Measurements from ENCODE around the gene UQCRC1.
A peak's percentile ranks its signal among the peaks of the same experiment; 100 is the strongest.
"Not testable (repeated sequence)": the region's sequence is repeated elsewhere in the genome, so short reads cannot be mapped to it uniquely, and the experiment has no call there.

UQCRC1 gene

GRCh38 chr3:48556796-48557626, 52.4 kb downstream of the UQCRC1 start, which contains the start of gene PFKFB4:
PFKFB4 (minus strand) TSS chr3:48556803; CDS start chr3:48556777, 26 bp downstream.
- peak; percentile 95 to 100 (median 99) for DNase-seq

DNA sequence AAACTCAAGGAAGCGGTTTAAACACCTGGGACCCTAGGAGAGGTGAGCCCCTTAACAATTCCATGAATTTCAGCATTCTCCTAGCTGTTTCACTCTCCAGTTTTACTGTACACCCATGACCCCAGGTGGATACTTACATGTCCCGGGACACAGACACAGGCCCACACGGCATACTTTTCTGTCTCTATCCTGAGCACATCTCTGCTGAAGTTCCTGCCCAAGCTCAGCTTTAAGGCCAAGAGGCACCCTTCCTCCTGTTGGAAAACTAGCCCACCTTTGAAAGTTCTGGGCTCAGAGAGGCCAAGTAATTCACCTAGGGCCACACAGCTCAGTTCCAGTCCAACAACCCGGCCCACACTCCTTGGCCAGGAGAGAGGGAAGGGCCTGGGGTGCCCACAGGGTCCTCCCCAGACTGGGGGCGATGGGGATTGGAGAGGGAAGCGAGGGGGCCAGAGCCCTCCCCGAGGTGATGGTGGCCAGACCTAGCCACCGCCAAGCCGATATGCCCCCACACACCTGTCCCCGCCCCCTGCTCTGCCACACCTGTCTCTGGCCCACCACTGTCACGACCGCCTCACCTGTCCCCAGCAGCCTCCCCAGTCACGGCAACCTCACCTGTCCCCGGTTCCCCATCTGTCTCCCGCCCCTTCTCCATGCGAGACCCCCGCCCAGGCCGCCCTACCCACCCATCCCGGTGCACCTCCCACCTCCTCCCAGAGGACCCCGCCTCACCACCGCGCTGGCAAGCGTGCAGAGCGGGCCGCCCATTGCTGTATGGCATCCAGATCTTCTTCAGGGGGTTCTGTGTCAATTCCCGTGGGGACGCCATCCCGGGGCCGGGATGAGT, 53.3 kb downstream of the UQCRC1 start:
- DNase-seq = peak in 1 of 58 donors; percentile 49

DNA sequence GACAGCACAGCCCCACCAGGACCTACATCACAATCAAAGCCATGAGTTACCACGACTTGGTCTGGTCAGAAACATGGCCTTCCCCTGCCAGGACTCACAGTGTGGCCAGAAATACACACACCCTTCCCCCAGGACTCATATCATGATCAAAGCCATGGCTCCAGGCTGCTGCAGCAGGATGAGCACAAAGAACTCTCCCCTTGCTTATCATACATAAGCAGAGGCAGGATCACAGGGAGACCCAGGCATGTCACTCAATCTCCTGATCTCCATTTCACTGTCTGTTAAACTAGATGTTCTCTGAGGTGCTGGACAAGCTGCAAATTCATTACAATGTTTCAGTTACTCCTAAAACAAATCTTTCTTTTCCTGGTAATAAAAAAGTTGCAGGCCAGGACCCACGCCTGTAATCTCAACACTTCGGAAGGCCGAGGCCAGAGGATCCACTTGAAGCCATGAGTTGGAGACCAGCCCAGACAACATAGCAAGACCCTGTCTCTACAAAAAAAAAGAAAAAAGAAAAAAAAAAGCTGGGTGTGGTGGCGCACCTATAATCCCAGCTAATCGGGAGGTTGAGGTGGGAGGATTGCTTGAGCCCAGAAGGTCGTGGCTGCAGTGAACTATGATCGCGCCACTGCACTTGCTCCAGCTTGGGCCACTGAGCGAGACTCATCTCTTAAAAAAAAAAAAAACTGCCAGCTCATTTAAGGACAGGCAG, 54.1 kb downstream of the UQCRC1 start:
- DNase-seq = no peak

DNA sequence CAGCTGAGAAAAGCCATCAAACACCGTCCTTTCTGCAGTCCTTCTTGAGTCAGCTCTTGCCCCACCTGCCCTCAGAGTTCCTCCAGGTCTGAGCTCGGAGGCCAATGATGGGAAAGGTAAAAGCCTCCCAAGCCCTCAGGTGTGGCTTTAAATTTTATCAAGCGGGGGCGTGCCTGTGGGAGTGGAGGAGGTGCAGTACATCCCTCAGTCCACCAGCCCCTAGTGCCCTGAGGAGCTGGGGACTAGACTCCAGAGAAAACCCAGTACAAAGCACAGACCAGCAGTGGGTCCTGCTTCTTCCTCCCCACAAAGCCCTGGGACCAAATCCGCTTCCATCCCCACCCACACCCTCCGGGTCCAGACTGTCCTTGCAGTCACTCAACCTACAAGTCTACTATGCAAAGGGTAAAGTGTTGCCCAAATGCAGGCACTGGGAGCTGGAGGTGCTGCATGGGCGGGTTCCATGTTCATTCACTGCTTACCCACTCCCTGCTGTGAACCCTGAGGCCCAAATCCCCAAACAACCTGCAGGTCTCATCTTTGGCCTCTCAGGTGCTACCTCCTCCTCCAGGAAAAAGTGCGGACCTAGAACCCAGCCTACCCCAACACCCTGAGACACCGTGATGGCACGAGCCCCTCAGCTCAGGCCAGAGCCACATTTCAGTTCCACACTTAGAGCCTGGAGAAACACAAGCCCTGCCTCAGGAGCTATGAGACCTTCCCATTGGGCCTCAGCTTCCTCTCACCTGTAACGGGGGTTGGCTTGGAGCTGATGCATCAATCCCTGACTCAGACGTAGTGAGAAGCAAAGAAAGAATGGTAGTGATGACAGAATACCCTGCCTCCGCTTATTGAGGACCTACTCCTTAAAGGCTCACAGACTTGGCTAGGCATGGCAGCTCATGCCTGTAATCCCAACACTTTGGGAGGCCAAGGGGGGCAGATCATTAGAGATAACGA, 55.3 kb downstream of the UQCRC1 start:
- no peak for DNase-seq

DNA sequence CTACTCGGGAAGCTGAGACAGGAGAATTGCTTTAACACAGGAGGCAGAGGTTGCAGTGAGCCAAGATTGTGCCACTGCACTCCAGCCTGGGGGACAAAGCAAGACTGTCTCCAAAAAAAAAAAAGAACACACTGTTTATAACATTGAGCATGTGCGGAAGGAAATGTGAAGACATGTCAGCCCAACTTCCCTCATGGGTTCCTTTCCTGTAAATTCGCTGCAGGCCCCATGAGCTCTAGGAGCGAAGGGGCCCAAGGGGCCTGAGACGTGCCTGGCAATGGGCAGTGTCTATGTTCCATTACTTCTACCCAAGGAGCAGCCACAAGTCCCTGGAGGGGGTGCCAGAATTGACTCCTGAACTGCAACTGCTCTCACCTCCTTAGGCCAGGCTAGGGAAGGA, 56.1 kb downstream of the UQCRC1 start:
- no peak for DNase-seq

DNA sequence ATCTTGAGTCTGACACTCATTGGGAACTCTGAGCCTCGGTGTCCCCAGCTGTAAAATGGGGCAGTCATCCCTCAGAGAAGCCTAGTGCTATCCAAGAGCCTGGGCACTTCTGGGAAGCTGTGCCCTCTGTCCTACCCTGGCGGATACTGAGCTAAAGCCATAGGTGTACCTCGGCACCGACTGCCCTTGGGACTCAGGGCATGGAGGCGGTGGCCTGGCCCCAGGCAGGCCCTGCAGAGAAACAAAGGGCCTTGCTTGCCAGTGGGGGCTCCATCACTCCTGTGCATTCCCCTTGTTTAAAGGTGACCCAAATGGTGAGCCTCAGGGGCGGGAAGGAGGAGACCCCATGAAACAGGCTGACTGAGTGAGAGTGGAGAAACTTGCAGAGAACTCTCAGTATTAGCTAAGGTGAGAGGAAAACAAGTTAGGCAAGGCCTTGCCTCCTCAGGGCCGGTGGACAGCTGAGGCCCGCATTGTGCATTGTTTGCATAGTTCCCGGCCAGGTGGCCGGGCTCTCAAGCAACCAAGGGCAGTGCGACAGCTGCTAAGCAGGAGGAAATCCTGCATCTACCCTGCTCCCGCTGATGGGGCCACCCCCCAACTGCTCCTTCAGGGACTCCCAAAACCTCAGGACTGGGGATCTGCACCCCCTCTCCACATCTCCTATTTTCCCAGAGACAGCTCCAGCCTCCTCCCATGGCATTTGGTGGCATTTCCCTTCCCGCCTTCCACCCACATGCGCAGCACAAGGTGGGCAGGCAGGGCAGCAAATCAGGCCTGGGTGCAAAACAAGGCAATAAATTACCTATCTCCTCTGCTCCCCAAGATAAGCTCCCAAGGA, 57.1 kb downstream of the UQCRC1 start:
- DNase-seq = no peak

DNA sequence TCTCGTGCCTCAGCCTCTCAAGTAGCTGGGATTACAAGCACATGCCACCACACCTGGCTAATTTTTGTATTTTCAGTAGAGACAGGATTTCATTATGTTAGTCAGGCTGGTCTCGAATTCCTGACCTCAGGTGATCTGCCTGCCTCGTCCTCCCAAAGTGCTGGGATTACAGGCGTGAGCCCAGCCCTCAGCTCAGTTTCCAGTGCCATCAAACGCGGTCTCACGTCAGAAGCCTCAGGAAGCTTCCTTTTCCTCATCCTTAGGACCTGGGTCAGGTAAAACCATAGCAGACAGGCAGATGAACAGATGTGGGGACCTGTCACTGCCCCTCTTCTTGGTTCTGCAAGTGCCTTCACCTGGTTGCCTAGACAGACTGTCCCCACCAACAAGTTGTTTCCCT, 57.8 kb downstream of the UQCRC1 start:
- DNase-seq = not testable (repeated sequence)
